ENCODE data around the gene IP6K2. TPM values are rescaled to one million over a fixed set of nuclear protein-coding genes. Genes with fewer than 3 reads are reported as not detected.
A peak's percentile ranks its signal among the peaks of the same experiment; 100 is the strongest.

IP6K2 gene
- total RNA-seq, 2 experiments from 2014 or later = 56.6 to 61.2 TPM

DNA sequence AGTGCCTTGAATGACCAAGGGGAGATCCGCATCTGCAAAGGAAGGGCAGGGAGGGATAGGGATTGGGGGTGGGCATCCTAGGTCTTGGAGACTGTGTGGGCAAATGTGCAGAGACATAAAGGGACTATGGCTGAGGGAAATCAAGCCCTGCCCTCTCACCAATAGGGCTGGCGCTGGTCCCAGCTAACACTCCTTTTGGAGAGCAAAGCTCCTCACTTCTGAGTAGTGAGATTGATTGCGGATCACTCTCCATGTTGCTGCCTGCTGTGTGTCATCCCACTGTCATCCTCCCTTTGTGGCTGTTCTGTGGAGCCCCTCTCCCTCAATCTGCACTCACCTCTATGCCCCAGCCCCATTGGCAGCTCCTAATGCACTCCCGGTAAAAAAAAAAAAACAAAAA is 52.1 kb downstream of the IP6K2 start:
- DNase-seq = no peak
- Mint-ChIP-seq H3K36me3 (ENCODE audit: low read depth) (peaks cover 3% of the 10 kb centered on the region), H3K9me3 (no peaks in the 10 kb centered on the region), H3K4me3 (no peak overlapping the region), H3K27me3 (peaks cover 10% of the 10 kb centered on the region), H3K27ac (no peak overlapping the region), H3K4me1 (peaks cover 22% of the 10 kb centered on the region)
- ChIA-PET CTCF (interaction anchor here (0.6 to 4.0 kb wide), 8 partner anchors 10 to 1108 kb away, joined by 3 to 17 read pairs (median 6); partner anchors contain the start of genes NCKIPSD and SLC26A6), POLR2A (no interaction called here)

GRCh38 chr3:48664313-48664644 is 52.7 kb downstream of the IP6K2 start:
- Mint-ChIP-seq H3K27ac (peak overlapping the region; percentile 82), H3K4me1 (peaks cover 22% of the 10 kb centered on the region), H3K4me3 (peak overlapping the region; percentile 78), H3K9me3 (no peaks in the 10 kb centered on the region), H3K36me3 (ENCODE audit: low read depth) (peaks cover 3% of the 10 kb centered on the region), H3K27me3 (peaks cover 10% of the 10 kb centered on the region)
- ChIA-PET POLR2A (no interaction called here), CTCF (interaction anchor here (0.9 to 4.0 kb wide), 10 partner anchors 10 to 106 kb away, joined by 3 to 17 read pairs (median 4); partner anchors contain the start of gene SLC26A6)
- DNase-seq = no peak

- no peaks in the 10 kb centered on the region for H3K9me3 Mint-ChIP-seq
- H3K36me3 Mint-ChIP-seq (ENCODE audit: low read depth) = peaks cover 3% of the 10 kb centered on the region
- ChIA-PET POLR2A (no interaction called here), CTCF (interaction anchor here (0.9 to 4.0 kb wide), 11 partner anchors 10 to 211 kb away, joined by 3 to 17 read pairs (median 4); partner anchors contain the start of gene SLC26A6)
- peaks cover 10% of the 10 kb centered on the region for H3K27me3 Mint-ChIP-seq
- peaks cover 22% of the 10 kb centered on the region for H3K4me1 Mint-ChIP-seq
- peak overlapping the region; percentile 82 for H3K27ac Mint-ChIP-seq
- H3K4me3 Mint-ChIP-seq = peak overlapping the region; percentile 78
- peak; percentile 92 for DNase-seq
Observed at GRCh38 chr3:48663489-48664312, 53.3 kb downstream of the IP6K2 start.

- H3K4me3 Mint-ChIP-seq = peak within 1 kb of the TSS; percentile 78
- peaks cover 3% of the 10 kb centered on the region for H3K36me3 Mint-ChIP-seq (ENCODE audit: low read depth)
- H3K4me1 Mint-ChIP-seq = peaks cover 22% of the 10 kb centered on the region
- peaks cover 10% of the 10 kb centered on the region for H3K27me3 Mint-ChIP-seq
- H3K9me3 Mint-ChIP-seq = no peaks in the 10 kb centered on the region
- POLR2A ChIA-PET = no interaction called here
- DNase-seq = peak; percentile 68
- CTCF ChIA-PET = interaction anchor here (0.6 to 4.0 kb wide), 9 partner anchors 9 to 1564 kb away, joined by 3 to 17 read pairs (median 4); partner anchors contain the start of genes NCKIPSD and SLC26A6
- peak within 1 kb of the TSS; percentile 82 for H3K27ac Mint-ChIP-seq
Observed at GRCh38 chr3:48662753-48663488, 54.1 kb downstream of the IP6K2 start, which contains the start of gene CELSR3. Gene CELSR3, minus strand, starts transcription at chr3:48662886. Its CDS starts 252 bp downstream, at chr3:48662634.

DNA sequence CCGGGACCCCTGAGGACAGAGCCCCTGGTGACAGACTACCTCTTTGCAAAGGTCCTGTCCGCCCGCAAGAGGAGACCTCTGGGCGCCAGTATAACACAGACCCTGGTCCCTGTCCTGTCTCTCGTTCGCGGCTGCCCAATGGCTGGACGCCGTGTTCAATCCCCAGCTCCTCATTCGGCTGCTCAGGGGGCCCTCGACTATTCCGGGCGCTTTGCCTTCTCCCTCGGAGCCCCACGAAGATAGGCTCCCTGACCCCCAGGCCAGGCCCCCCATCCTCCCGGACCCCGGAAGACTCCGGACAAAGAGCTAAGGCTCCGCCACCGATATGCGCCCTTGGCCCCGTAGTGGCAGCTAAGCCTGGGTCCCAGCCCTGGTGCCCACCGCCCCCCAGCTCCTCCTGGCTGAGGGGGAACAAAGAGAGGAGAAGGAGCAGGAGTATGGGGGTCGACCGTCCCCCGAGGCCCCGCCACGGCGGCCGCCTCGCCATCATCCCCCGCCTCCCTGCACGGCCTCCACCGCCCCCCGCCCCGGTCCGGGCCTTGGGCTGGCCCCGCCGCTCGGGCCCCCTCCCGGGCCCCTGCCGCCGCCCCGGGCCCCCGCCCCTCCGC is 54.8 kb downstream of the IP6K2 start:
- peaks cover 27% of the 10 kb centered on the region for H3K4me1 Mint-ChIP-seq
- H3K36me3 Mint-ChIP-seq (ENCODE audit: low read depth) = peaks cover 3% of the 10 kb centered on the region
- no peak overlapping the region for H3K27ac Mint-ChIP-seq
- POLR2A ChIA-PET = no interaction called here
- DNase-seq = no peak
- H3K9me3 Mint-ChIP-seq = no peaks in the 10 kb centered on the region
- peak overlapping the region; percentile 55 for H3K4me3 Mint-ChIP-seq
- CTCF ChIA-PET = interaction anchor here (0.6 to 4.0 kb wide), 11 partner anchors 9 to 1564 kb away, joined by 3 to 17 read pairs (median 3); partner anchors contain the start of genes NCKIPSD and SLC26A6
- peaks cover 10% of the 10 kb centered on the region for H3K27me3 Mint-ChIP-seq

- Mint-ChIP-seq H3K4me1 (peaks cover 32% of the 10 kb centered on the region), H3K4me3 (peak overlapping the region; percentile 55), H3K27me3 (peaks cover 10% of the 10 kb centered on the region), H3K36me3 (ENCODE audit: low read depth) (peaks cover 3% of the 10 kb centered on the region), H3K27ac (no peak overlapping the region), H3K9me3 (no peaks in the 10 kb centered on the region)
- ChIA-PET CTCF (interaction anchor here (0.6 to 4.0 kb wide), 9 partner anchors 8 to 261 kb away, joined by 3 to 17 read pairs (median 4); partner anchors contain the start of gene SLC26A6), POLR2A (interaction anchor here (0.8 kb wide), 1 partner anchor 361 kb away, joined by 3 read pairs; no protein-coding TSS in a partner anchor)
- DNase-seq = peak; percentile 79
Observed at GRCh38 chr3:48661501-48662144, 55.4 kb downstream of the IP6K2 start.

- no peak overlapping the region for H3K4me3 Mint-ChIP-seq
- no peaks in the 10 kb centered on the region for H3K9me3 Mint-ChIP-seq
- CTCF ChIA-PET = interaction anchor here (0.6 to 4.0 kb wide), 7 partner anchors 7 to 260 kb away, joined by 3 to 17 read pairs (median 4); partner anchors contain the start of gene SLC26A6
- no peak for DNase-seq
- H3K4me1 Mint-ChIP-seq = peaks cover 36% of the 10 kb centered on the region
- POLR2A ChIA-PET = interaction anchor here (0.8 kb wide), 1 partner anchor 361 kb away, joined by 3 read pairs; no protein-coding TSS in a partner anchor
- no peaks in the 10 kb centered on the region for H3K36me3 Mint-ChIP-seq (ENCODE audit: low read depth)
- peaks cover 10% of the 10 kb centered on the region for H3K27me3 Mint-ChIP-seq
- H3K27ac Mint-ChIP-seq = no peak overlapping the region
Observed at GRCh38 chr3:48660800-48661400, 56.1 kb downstream of the IP6K2 start.

DNA sequence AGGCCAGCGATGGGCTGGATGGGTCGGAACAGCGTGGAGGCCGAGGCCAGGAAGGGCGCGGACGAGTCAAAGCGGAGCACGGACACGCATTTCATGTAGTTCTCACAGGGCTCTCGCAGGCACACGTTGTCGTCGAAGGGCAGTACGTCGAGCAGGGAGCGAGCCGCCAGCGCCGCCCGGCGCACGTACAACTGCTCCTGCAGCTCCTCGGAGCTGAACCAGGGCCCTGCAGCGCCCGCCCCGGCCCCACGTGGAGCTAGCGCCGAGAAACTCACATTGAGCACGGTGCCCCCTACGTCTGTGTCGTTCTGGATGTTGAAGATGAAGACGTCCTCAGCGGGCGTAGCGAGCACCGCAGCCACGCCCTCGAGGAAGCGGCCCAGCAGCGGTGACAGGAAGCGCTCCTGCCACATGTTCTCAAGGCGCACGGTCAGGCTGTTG is 60.2 kb downstream of the IP6K2 start:
- peak; percentile 34 for DNase-seq
- Mint-ChIP-seq H3K36me3 (ENCODE audit: low read depth) (no peaks in the 10 kb centered on the region), H3K4me1 (peaks cover 31% of the 10 kb centered on the region), H3K4me3 (peak overlapping the region; percentile 70), H3K9me3 (no peaks in the 10 kb centered on the region), H3K27me3 (peaks cover 2% of the 10 kb centered on the region), H3K27ac (peak overlapping the region; percentile 86)
- ChIA-PET CTCF (interaction anchor here (0.6 to 2.4 kb wide), 8 partner anchors 10 to 732 kb away, joined by 3 to 14 read pairs (median 4); partner anchors contain the start of genes NCKIPSD and SLC26A6), POLR2A (no interaction called here)

GRCh38 chr3:48656061-48656840 is 60.8 kb downstream of the IP6K2 start:
- Mint-ChIP-seq H3K36me3 (ENCODE audit: low read depth) (no peaks in the 10 kb centered on the region), H3K27ac (peak overlapping the region; percentile 89), H3K4me3 (peak overlapping the region; percentile 70), H3K27me3 (no peaks in the 10 kb centered on the region), H3K4me1 (peaks cover 25% of the 10 kb centered on the region), H3K9me3 (no peaks in the 10 kb centered on the region)
- ChIA-PET CTCF (interaction anchor here (0.6 to 2.4 kb wide), 9 partner anchors 10 to 731 kb away, joined by 3 to 14 read pairs (median 4); partner anchors contain the start of genes NCKIPSD and SLC26A6), POLR2A (no interaction called here)
- peak; percentile 82 for DNase-seq

- peak overlapping the region; percentile 64 for H3K4me3 Mint-ChIP-seq
- H3K9me3 Mint-ChIP-seq = no peaks in the 10 kb centered on the region
- peaks cover 24% of the 10 kb centered on the region for H3K4me1 Mint-ChIP-seq
- POLR2A ChIA-PET = no interaction called here
- H3K27me3 Mint-ChIP-seq = no peaks in the 10 kb centered on the region
- CTCF ChIA-PET = interaction anchor here (1.0 to 3.7 kb wide), 2 partner anchors 7 to 35 kb away, joined by 4 to 17 read pairs; partner anchors contain the start of gene CELSR3
- no peaks in the 10 kb centered on the region for H3K36me3 Mint-ChIP-seq (ENCODE audit: low read depth)
- H3K27ac Mint-ChIP-seq = peak overlapping the region; percentile 89
- DNase-seq = peak; percentile 64
Observed at GRCh38 chr3:48655606-48656005, 61.4 kb downstream of the IP6K2 start.

DNA sequence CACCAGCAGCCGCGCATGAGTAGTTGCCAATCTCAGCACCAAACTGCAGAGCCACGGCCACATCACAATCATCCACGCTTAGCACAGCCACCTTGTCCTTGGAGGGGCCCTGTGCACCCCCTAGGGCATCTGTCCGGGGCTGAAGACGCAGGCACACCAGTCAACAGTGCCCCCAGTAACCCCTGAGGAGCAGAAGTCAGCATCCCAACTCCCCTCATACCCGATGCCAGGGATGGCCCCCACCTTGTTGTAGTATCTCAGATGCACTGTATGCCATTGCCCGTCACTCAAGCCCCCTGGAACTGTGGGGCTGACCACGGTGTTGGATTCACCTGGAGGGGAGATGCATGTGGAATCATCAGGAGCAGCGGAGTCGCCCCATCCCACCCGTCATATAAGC is 62.0 kb downstream of the IP6K2 start:
- no peak for DNase-seq
- Mint-ChIP-seq H3K4me3 (peak overlapping the region; percentile 64), H3K36me3 (ENCODE audit: low read depth) (no peaks in the 10 kb centered on the region), H3K4me1 (peaks cover 24% of the 10 kb centered on the region), H3K9me3 (no peaks in the 10 kb centered on the region), H3K27ac (peak overlapping the region; percentile 89), H3K27me3 (no peaks in the 10 kb centered on the region)
- POLR2A ChIA-PET = no interaction called here
- CTCF ChIA-PET = interaction anchor here (3.7 to 4.9 kb wide), 2 partner anchors 8 to 20 kb away, joined by 17 to 26 read pairs; partner anchors contain the start of genes CELSR3 and SLC26A6

Data from activated CD4-positive, alpha-beta T cell treated with anti-CD3 and anti-CD28 coated beads, Interleukin-2, amount 10 ng/mL, durations not matched to agents 7 days and 5 days (primary cell).